GM21825 (cell line): Measurements from ENCODE around the gene OSBPL5.

ENCODE experiments used
- ATAC-seq: cut with Tn5 transposase; IDR thresholded peaks from one replicate; pipeline ENCODE4 v1.9.1; 2021; ENCODE audit warnings: mild to moderate bottlenecking, moderate library complexity; ENCODE audit not compliant: unreplicated experiment

OSBPL5 gene

DNA sequence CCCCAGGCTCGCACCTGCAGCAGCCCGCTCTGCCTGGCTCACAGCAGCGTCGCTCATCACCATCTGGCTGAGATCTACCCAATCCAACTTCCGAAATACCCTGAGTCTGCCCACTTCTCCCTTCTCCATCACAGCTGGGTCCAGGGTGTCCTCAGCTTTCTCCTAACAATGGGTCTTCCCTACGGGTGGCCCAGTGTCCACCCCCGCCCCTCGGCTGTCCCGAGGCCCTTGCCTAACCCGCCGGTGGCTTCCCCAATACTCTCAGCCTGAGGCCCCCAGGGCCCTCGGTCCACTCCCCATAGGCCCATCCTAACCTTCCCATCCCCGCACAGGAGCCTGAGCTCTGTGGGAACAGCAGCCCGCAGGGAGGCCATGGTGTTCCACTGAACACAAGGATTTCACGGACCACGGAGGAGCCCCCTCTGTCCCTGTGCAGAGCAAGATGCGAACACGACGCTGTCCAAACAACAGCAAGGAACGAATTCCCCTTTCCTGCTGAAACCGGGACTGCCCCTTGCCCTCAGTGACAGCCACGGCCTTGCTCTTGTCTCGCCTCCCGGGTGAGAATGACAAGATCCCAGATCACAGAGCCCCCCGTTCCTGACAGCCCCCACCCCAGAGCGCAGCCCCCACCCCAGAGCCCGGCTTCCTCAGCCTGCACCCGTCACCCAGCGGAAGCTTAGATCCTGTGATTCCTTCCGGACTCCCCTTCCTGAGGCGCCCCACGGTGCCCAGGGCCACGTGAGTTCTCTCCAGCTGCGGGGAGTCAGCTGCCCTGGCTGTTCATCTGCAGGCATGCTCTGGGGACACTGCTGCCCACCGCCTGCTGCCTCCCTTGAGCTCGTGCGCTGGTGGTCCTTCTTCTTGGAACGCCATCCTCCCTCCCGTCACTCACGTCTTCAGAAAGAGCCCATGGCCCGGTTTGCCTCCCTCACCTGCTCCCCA lies 59.0 kb downstream of the OSBPL5 start:
- ATAC-seq = no peak

DNA sequence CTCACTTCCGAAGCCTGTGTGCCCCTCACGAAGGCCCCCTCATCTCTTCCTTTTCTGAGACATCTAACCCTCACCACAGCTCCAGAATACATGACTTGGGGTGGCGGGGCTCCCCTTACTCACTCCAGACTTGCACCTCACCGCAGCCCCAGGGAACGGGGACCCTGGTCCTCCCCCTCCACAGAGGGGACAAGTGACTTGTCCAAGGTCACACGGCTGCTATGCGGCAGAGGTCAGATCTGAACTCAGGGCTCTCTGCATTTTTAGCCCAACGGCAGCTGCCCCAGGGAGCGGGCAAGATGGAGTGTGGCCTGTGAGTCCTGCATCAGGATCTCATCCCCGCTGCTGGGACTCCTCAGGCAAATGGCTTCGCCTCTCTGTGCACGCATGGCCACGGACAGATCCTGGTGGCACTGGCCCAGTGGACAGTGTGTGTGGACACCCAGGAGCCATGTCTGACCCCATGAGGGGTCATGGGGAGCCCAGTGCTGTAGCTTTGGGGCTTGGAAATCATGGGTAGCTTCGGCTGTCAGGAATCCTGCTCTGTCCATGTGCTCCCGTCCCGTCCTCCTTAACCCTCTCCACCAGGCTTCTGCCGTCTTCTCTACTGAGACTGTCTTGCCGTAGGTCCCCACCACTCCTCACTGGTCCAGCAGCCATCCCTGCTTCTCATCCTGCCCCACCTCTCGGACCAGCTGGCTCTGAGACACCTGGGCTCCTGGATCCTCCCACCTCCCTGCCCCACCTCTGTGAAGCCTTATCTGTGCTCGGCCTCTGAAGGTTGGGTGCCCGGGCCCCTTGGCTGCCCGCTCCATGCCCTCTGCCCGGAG lies 59.9 kb downstream of the OSBPL5 start:
- ATAC-seq = no peak

DNA sequence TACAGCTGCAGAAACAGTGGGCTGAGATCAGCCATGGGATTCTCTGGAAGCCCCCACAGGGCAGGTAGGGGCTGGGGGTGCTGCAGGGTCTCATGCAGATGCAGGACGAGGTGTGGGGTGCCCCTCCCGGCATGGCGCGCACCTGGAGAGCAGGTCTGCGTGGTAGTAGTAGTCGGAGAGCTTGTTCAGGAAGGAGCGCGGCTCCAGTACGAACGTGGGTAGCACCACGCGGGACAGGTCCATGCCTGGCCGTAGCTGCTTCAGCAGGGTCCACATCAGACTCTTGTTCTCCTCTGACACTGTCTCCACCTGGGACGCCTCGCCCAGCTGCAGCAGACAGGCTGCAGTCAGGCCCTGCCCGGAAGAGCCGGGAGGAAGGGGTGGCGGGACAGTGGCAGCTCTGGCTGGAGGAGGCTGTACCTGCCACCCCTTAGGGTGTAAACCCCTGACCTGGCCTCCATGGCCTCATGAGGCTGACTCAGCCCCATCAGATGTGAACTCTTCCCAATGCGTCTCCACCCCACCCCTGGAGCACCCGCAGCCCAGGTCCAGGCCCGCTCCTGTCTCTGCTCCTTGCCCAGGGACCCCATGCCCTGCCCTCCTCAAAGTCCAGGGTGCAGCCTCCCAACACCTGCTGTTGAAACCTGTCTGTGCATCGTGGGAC lies 60.9 kb downstream of the OSBPL5 start:
- no peak for ATAC-seq

DNA sequence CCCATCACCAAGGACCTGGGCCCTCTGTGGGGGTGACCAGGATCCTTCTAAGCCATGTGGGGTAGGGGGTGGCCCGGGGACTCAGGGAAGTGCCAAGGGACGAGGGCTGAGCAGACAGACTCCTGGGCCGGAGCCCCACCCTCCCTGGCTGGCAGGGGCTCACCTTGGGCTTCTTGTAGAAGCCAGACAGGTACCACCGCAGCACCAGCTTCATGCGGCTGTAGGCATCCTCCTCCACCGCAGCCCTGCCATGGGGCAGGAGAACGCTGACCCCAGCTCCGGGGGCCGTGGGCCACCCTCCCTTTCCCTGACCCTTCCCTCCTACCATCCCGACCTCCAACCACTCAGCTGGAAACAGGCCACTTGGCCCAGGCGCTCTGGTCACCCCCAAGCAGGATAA lies 62.0 kb downstream of the OSBPL5 start:
- no peak for ATAC-seq

DNA sequence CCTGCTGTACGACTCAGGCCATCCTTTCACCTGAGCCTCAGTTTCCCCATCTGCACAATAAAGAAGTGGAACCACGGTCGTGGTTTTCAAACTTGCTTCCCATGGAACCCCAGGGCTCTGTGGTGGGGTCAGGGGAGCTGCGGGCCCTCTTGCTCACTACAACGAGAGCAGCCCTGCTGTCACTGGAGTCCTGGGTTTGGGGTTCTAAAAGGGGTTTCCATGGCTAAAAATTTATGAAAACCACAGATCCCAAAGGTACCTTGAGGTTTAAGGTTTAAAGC lies 62.5 kb downstream of the OSBPL5 start:
- no peak for ATAC-seq

- no peak for ATAC-seq
These were observed 63.0 kb downstream of the OSBPL5 start for GRCh38 chr11:3101921-3102640.

DNA sequence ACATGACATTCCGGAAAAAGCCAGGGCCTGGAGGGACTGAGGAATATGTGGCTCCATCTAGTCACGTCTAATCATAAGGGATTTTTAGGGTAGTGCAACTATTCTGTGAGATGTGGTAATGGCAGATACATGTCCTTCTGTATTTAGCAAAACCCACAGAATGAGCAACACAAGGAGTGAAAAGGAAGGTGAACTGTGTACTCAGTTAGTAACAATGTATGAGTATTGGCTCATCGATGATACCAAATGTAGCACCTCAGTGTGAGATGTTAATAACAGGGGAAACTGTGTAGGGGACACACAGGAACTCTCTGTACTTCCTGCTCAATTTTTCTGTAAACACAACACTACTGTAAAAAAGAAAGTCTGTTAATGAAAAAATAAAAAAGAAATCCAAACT lies 65.9 kb downstream of the OSBPL5 start:
- ATAC-seq = no peak

DNA sequence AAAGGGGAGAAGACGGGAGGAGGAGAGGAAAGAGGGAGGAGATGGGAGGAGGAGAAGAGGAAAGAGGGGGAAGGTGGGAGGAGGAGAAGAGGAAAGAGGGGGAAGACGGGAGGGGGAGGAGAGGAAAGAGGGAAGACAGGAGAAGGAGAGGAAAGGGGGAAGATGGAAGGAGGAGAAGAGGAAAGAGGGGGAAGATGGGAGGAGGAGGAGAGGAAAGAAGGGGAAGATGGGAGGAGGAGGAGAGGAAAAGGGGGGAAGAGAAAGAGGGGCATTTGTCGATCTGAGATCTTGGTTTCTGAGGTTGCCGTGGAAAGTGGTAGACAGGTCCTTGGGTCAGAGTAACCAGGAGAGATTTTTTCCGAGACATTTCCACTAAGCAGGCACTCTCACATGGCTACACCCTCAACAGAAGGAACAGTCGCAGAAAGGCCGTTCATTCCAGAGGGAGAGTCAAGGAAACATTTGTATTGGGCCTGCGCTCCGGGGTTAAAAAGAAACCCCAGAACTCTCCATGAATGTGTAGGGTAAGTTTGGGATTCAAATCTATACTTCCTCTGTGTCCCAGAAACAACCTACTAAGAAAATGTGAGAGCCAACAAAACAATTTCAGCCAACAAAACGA lies 68.1 kb downstream of the OSBPL5 start:
- no peak for ATAC-seq

DNA sequence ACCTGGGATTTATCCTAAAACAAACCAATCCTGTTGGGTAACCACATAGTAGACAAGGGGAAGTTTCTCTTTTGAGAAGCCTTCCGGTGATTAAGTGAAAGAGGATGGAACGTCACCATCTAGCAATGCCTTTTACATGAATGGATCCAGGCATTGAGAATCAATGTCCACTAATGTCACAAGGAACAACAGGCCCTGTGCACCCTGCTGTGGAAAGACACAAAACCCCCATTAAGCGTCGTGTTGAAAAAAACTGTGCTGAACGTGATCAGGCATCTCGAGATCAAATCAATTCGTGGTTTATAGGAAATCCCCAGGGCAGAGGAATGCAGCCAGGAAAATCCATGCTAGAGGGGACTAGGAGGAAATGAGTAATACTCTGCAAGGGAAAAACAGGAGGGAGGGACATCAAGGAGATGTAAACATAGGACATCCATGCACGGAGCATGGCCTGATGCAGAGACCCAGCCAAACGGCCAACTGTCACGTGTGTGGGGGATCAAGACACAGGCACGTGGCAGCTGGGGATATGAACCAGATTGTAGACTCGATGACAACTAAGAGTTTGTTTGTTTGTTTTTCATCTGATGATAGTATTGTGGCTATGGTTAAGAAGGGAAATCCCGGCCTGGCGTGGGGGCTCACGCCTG lies 69.3 kb downstream of the OSBPL5 start:
- no peak for ATAC-seq

DNA sequence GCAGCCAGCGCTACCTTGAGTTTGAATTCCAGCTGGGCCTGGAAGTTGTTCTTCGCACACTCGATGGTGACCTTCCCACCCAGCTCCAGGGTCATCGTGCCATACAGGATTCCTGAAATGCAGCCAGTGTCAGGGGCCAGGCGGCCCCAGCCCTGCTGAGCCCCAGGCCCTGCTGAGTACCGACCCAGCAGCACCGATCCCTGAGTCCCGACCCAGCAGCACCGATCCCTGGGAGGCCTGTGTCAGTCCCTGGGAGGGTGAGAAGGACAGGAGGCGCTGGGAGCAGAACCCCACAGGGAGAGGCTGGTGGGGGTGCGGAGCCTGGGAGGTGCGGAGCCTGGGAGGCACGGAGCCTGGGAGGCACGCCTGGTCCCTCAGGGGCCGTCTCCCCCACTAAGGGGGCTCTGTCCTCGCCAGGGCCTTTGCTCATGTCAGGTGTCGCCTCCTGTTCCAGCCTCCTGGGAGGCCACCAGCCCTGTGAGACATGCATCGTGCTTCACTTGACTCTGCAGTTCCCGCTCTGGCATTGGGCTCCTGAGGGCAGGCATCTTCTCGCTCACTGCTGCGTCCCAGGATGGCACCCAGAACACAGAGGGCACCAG lies 70.8 kb downstream of the OSBPL5 start:
- no peak for ATAC-seq

DNA sequence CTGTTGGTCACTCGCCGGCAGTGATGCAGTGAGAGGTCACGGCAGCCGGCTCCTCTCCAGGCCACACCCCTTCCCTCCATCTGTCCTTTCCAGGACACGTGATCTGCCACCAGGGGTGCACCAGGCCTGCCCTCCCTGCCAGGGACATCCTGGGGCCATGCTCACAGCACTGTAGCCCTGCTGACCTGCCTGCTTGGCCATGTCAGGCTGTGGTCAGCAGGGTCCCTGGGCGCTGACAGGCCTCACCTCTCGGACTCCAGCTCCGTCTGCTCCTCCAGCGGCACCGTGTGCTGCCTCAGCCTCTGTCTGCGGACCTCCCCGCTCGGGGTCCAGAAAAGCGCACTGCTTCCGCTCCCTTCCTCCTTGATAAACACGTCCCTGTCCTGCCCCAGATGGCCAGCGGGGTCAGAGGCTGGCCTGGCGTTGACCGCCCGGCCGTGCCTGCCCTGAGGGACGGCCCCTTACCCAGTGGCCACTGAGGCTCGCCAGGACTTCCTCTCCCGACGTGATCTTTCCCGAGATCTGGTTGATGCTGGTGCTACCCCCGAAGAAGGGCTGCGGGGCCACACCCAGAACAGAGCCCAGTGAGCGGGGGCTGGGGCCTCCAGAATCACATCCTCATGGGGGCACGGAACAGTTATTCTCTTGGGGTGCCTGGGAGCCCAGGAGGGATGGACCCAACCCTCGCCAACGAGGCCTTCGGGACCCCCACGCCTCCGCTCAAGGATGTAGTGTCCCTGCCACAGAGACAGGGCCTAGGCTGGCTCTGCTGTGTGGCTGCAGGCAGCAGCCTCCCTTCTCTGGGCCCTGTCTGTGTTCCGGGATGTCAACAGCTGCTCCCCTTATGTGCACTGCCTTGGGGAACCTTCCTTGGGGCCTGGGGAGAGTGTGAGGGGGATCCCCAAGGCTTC lies 71.6 kb downstream of the OSBPL5 start:
- ATAC-seq = no peak

GRCh38 chr11:3092603-3093141 lies 72.4 kb downstream of the OSBPL5 start:
- no peak for ATAC-seq

DNA sequence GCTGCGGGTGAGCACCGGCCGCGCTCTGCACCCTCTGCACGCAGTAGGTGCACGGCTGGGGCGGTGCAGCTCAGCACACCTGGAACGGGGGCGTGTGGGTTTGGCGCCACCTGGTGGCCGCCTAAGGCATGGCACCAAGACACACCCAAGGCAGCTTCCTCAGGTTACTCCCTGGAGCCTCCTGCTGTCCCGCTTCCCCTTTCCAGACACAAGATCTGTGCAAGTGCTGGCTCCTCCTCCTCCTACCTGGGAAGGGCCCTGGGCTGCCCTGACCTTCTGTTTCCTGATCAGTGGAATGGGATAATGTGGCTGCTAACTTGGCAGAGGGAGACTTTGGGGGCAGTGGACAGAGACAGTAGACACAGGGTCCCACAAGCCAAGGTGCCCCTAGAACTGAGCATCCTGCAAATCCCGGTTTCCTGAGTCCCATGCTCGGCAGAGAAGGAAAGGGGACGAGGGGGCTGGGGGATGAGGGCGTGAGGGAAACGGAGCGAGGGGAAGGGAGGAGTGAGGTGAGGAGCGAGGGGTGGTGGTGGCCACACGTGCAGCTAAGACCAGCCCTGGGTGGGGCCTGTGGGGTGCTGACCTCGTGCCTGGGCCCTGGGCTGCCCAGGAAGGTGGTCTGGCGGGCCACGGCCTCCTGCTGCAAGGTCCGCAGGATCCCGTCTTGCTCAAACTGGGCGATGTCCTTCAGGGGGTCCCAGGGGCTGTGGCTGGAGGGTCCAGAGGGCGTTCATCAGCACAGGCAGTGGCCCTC lies 73.1 kb downstream of the OSBPL5 start:
- peak; percentile 80 for ATAC-seq

DNA sequence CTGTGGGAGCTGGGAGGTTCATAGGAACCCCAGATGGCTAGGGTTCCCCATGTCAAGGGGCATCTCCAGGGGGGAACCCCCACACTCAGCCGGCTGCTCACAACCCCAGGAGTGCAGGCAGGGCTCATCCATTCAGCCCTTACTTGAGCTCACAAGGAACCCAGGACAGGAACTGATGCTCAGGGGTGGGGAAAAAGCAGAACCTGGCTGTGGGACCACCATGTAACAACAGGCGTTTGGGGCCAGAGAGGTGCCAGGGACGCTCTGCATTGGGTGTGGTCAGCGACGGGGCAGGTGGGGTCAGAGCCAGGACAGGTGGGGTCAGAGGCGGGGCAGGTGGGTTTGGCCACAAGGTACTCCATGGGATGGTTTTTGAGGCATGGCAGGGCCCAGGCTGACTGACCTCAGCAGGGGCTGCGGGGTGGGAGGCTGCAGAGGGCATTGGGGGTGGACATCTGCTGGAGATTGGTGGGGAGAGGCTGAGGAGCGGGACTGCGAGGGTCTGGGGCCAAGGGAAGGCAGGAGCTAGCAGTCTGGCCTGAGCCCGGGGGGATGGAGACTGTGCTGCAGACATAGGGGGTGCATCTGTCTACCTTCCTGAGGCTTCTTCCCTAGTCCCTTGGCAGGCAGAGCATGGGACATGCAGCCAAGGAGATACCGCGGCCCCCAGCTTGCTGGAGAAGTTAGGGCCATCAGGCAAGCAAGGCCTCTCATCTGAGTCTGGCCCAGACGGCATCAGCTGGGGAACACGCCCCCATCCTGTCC lies 73.8 kb downstream of the OSBPL5 start:
- ATAC-seq = no peak

DNA sequence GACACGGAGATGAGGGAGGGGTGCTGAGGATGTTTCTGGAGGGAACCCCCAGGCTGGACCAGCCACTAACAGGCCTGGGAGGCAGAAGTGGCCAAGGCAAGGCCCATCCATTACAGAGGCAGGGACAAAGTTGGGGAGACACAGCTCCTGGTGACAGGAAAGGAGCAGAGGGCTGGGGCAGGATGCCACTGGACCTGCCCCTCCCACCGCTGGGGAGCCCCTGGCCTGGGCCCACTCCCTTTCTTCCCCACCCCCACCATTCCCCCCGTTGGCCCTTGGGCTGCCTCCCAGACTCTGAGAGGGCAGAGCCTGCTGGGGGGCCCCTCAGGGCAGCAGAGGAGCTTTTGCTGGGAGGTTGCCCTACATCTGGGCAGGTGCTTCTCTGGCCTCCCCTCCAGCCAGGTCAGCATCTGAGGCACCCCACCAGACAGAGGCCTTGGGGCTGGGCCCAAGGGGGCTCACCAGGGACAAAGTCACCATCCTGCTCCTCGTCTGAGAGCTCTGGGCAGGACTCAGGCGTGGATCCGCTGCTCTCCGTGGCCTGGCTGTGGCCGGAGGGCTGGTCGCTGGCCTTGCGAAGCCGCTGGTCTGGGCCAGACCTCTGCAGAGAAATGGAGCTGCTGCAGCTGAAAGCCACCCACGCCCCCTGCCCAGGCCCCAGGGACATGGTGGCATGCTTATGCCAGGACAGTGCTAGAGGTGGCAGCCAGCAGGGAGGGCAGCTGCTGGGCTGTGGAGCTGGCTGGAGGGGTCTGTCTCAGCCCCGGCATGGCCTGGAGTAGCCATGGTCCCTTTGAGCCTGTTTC lies 74.8 kb downstream of the OSBPL5 start:
- ATAC-seq = no peak
